Right lobe of liver (tissue), 4 donors: ENCODE measurements around the gene ARHGAP22.

Experiments
- CTCF ChIP-seq, 4 donors: fragments of 200-600 bp in 3 of 4; fragments of 450-650 bp in 1 of 4; IDR thresholded peaks; one replicate each; pipeline versions ENCODE4 v1.5.1 to v1.8.0; 2016 to 2022; ENCODE audit warnings: antibody characterized with exemption in 4 of 4, mild to moderate bottlenecking in 2 of 4
- POLR2A ChIP-seq: fragments of 450-650 bp; IDR thresholded peaks from one replicate; pipeline ENCODE4 v1.6.1; 2017; ENCODE audit warnings: antibody characterized with exemption, mild to moderate bottlenecking
- donor health status: DM: no; HTN: no; CAD: no.
- donor health status: DM: no; HTN: no; CAD: no.
- donor health status: DM: no; HTN: yes; CAD: no.

DNA sequence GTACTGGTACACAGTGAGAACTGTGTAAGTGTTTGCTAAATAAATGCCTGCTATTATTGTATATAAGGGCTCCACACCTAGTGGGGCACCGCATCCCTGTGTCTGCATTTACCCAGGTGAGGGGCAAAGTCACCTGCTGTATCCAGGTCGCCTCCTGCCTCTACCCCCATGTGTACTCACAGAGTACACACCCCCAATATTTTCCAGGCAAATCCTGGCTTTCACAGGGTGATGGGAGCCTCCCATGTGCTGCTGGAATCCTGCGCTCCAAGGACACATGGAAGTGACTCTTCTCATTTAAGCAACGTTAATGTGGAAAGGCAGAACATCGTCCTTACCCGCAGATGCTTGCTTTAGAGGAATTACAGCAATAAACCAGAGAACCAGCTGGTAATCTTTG, 48.2 kb downstream of the ARHGAP22 start:
- no peak for TF ChIP-seq CTCF (IDR thresholded peaks at IDR 0.05)
- no peak for TF ChIP-seq POLR2A
